Renal pelvis (tissue), 12 donors: ENCODE data around the gene SUMF2. TPM values are rescaled to one million over a fixed set of nuclear protein-coding genes. Genes with fewer than 3 reads are reported as not detected.
"Not testable (repeated sequence)": the region's sequence is repeated elsewhere in the genome, so short reads cannot be mapped to it uniquely, and the experiment has no call there.

Experiments
- DNase-seq: peaks from one replicate; pipeline ENCODE4 v3.0.0-alpha.2; 2013
- long read RNA-seq, 16 experiments: transcript quantifications; one replicate each; lab custom pipeline, GENCODE V29; 2026
- polyA plus RNA-seq, 3 donors: library from polyadenylated mRNA; unstranded; fragments of 120-200 nt; gene quantifications; one replicate each; pipeline ENCODE4 v1.2.1, GENCODE V29; 2013; ENCODE audit not compliant: insufficient read length in 3 of 3

Gene SUMF2
- polyA plus RNA-seq: 100 to 1,000 TPM; 128 to 160 (median 147) TPM
- long read RNA-seq, donor 1, transcript SUMF2-208 (9 exons, 2,052 nt): major isoform, 15 of 21 reads
- long read RNA-seq, donor 1, partial matches to known transcripts: 0 of 21 reads
- long read RNA-seq, donor 1, other reads (novel, unspliced or antisense): 0 of 21 reads
- long read RNA-seq, donor 2, transcript SUMF2-208 (9 exons, 2,052 nt): major isoform, 39 of 49 reads
- long read RNA-seq, donor 2, partial matches to known transcripts: 0 of 49 reads
- long read RNA-seq, donor 2, other reads (novel, unspliced or antisense): 0 of 49 reads
- long read RNA-seq, donor 3, transcript SUMF2-208 (9 exons, 2,052 nt): major isoform, 9 of 70 reads
- long read RNA-seq, donor 3, partial matches to known transcripts: 49 of 70 reads
- long read RNA-seq, donor 3, other reads (novel, unspliced or antisense): 0 of 70 reads
- long read RNA-seq, donor 4, transcript SUMF2-216 (3 exons, 1,195 nt): minor isoform, 5 of 77 reads
- long read RNA-seq, donor 4, transcript SUMF2-208 (9 exons, 2,052 nt): major isoform, 23 of 77 reads
- long read RNA-seq, donor 4, partial matches to known transcripts: 40 of 77 reads
- long read RNA-seq, donor 4, other reads (novel, unspliced or antisense): 0 of 77 reads
- long read RNA-seq, donor 5, transcript SUMF2-208 (9 exons, 2,052 nt): major isoform, 8 of 12 reads
- long read RNA-seq, donor 5, partial matches to known transcripts: 0 of 12 reads
- long read RNA-seq, donor 5, other reads (novel, unspliced or antisense): 0 of 12 reads
- long read RNA-seq, donor 6, transcript SUMF2-208 (9 exons, 2,052 nt): major isoform, 25 of 48 reads
- long read RNA-seq, donor 6, partial matches to known transcripts: 16 of 48 reads
- long read RNA-seq, donor 6, other reads (novel, unspliced or antisense): 0 of 48 reads
- long read RNA-seq, donor 7, transcript SUMF2-208 (9 exons, 2,052 nt): major isoform, 27 of 44 reads
- long read RNA-seq, donor 7, transcript SUMF2-218 (5 exons, 568 nt): minor isoform, 7 of 44 reads
- long read RNA-seq, donor 7, partial matches to known transcripts: 0 of 44 reads
- long read RNA-seq, donor 7, other reads (novel, unspliced or antisense): 0 of 44 reads
- long read RNA-seq, donor 8, transcript SUMF2-208 (9 exons, 2,052 nt): major isoform, 7 of 13 reads
- long read RNA-seq, donor 8, partial matches to known transcripts: 0 of 13 reads
- long read RNA-seq, donor 8, other reads (novel, unspliced or antisense): 0 of 13 reads
- long read RNA-seq, donor 9, transcript SUMF2-208 (9 exons, 2,052 nt): major isoform, 29 of 103 reads
- long read RNA-seq, donor 9, transcript SUMF2-216 (3 exons, 1,195 nt): minor isoform, 6 of 103 reads
- long read RNA-seq, donor 9, partial matches to known transcripts: 62 of 103 reads
- long read RNA-seq, donor 9, other reads (novel, unspliced or antisense): 0 of 103 reads
- long read RNA-seq, donor 10, transcript SUMF2-208 (9 exons, 2,052 nt): major isoform, 19 of 36 reads
- long read RNA-seq, donor 10, partial matches to known transcripts: 0 of 36 reads
- long read RNA-seq, donor 10, other reads (novel, unspliced or antisense): 0 of 36 reads
- long read RNA-seq, donor 11, transcript SUMF2-208 (9 exons, 2,052 nt): major isoform, 16 of 24 reads
- long read RNA-seq, donor 11, partial matches to known transcripts: 0 of 24 reads
- long read RNA-seq, donor 11, other reads (novel, unspliced or antisense): 0 of 24 reads
- long read RNA-seq, donor 12, transcript SUMF2-208 (9 exons, 2,052 nt): major isoform, 39 of 68 reads
- long read RNA-seq, donor 12, transcript SUMF2-216 (3 exons, 1,195 nt): minor isoform, 8 of 68 reads
- long read RNA-seq, donor 12, transcript SUMF2-217 (4 exons, 570 nt): minor isoform, 8 of 68 reads
- long read RNA-seq, donor 12, partial matches to known transcripts: 0 of 68 reads
- long read RNA-seq, donor 12, other reads (novel, unspliced or antisense): 0 of 68 reads
- long read RNA-seq, donor 13, transcript SUMF2-208 (9 exons, 2,052 nt): major isoform, 12 of 21 reads
- long read RNA-seq, donor 13, partial matches to known transcripts: 0 of 21 reads
- long read RNA-seq, donor 13, other reads (novel, unspliced or antisense): 0 of 21 reads
- long read RNA-seq, donor 14, transcript SUMF2-208 (9 exons, 2,052 nt): major isoform, 25 of 47 reads
- long read RNA-seq, donor 14, transcript SUMF2-216 (3 exons, 1,195 nt): minor isoform, 7 of 47 reads
- long read RNA-seq, donor 14, partial matches to known transcripts: 0 of 47 reads
- long read RNA-seq, donor 14, other reads (novel, unspliced or antisense): 5 of 47 reads
- long read RNA-seq, donor 15, transcript SUMF2-208 (9 exons, 2,052 nt): major isoform, 44 of 2,149 reads
- long read RNA-seq, donor 15, partial matches to known transcripts: 2,062 of 2,149 reads
- long read RNA-seq, donor 15, other reads (novel, unspliced or antisense): 32 of 2,149 reads
- long read RNA-seq, donor 16, transcript SUMF2-208 (9 exons, 2,052 nt): major isoform, 7 of 18 reads
- long read RNA-seq, donor 16, partial matches to known transcripts: 0 of 18 reads
- long read RNA-seq, donor 16, other reads (novel, unspliced or antisense): 0 of 18 reads

DNA sequence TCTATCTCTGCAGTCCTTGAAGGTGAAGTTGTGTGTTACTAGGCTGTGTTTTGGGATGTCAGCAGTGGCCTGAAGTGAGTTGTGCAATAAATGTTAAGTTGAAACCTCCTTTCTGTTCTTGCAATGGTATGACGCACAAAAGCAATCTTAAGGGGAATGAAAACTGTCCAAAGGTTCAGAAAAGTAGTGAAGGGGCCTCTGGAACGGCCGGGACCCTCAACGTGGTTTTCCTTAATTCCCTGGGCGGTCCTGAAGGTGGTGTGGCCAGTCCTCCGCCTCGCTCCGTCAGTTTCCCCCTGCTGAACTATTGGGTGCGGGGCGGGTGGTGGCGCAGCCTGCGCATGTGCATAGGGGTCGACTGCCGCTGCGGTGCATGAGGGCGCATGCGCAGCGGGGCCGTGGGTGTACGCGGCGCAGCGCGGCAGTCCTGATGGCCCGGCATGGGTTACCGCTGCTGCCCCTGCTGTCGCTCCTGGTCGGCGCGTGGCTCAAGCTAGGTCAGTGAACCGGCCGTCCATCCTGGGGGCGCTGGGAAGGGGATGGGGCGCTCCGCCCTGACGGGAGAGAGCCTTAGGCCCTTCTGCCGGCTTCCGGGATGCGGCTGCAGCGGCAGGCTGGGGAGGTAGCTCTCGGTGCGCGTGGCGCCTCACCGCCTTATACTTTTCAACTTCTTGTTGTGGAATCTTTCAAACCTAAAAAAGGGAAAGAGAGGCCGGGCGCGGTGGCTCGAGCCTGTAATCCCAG, at the start of gene SUMF2:
SUMF2 (plus strand) TSS at position 405 of the 744 bp plus-strand sequence; CDS start at position 431, 26 bp downstream.
- DNase-seq: peak; percentile 90

DNA sequence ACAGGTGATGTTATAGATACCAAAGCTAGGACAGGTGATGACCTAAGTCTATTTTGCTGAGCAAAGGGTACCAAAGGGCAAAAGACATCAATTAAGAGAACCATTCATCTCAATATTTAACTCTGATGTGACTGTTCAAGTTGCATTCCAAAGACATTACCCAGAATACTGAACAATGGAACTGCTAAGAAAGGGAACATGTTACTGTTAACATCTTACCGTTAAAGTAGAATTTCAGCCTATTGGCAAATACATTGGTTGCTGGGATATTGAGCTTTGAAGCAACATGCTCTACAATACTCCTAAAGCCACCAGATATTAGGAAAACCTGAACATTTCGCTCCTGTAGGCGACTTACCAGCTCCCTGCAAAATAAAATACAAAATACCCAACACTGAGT, 47.1 kb upstream of the SUMF2 start:
- DNase-seq: not testable (repeated sequence)

DNA sequence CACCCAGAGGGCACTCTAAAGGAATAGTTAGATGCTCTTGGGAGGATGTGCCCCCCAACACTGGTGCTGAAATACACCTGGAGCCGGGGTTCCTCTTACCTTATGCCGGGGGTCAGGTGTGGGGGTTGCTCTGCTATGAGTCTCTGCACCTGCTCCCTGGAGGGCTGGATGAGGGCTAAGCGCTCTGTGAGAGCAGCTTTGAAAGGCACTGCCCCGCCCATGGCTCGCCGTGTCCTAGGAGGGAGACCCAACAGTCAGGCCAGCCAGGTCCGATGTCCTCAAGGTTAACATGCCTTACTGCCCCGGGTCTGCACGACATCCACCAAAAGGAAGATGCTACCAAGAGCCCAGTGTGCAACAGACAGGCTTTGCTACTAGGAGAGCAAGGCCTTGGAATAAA, 44.6 kb upstream of the SUMF2 start:
- no peak for DNase-seq

DNA sequence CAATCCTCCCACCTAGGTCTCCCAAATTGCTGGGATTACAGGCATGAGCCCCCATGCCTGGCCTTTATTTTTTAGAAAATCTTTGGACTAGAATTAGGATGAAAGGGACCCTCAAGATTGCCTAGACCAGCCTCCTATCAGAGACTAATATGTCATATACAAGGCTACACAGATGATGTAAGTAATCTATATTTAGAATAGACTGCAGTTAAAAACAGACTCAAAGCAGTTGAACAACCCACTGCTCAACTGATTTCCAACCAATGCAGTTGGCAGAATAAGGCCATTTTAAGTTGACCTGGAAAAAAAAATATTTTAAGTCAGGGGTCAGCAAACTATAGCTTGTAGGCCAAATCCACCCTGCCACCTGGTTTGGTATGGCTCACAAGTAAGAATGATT, 40.6 kb upstream of the SUMF2 start:
- DNase-seq: no peak

DNA sequence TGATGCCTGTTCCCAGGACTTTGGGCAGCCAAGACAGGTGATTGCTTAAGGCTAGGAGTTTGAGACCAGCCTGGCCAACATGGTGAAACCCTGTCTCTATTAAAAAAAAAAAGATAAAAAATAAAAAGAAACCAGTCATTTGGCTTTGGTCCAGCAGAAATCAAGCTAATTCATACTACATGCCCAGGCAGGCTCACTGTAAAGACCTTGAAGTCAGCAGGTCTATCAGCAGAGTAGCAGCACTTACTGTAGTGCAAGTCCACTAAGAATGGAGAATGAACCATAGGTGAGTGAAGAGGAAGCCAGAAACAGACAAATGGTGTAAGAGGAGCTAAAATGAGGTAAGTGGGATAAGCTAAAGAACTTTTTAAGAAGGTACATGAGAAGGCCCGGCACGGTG, 37.5 kb upstream of the SUMF2 start:
- DNase-seq: no peak

DNA sequence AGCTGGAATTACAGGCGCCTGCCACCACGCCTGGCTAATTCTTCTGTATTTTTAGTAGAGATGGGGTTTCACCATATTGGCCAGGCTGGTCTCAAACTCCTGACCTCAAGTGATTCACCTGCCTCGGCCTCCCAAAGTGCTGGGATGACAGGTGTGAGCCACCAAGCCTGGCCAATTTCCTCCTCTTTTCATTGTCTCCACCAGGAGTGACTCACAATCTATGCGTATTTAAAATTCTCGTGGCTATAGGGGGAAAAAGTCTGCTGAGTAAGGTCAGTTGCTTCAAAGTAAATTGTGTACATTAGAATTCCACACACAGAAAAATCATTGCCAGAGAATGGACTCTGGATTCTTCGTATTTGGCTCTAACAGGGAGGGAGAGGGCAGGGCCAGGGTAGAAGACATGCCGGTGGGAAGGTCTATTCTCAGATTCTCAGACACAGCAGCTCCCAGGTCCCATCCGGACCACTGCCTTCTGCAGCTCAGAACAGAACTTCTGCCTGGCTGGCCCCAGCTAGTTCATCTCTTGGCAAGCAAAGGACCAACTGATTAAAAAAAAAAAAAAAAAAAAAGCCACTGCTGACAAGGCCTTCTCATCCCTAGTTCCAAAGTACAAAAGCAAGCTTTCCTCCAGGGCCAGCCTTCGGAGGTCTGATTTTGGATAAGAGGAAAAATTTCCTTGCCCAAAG, 35.0 kb upstream of the SUMF2 start:
- DNase-seq: no peak

DNA sequence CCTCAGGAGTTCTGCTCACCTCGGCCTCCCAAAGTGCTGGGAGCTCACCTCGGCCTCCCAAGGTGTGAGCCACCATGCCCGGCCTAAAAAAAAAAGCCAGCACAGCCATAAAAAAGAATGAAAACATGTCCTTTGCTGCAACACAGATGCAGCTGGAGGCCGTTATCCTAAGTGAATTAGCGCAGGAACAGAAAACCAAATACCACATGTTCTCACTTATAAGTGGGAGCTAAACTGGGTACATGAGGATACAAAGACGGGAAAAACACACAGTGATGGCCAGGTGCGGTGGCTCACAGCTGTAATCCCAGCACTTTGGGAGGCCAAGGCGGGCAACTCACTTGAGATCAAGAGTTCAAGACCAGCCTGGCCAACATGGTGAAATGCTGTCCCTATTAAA, 33.7 kb upstream of the SUMF2 start:
- DNase-seq: no peak

DNA sequence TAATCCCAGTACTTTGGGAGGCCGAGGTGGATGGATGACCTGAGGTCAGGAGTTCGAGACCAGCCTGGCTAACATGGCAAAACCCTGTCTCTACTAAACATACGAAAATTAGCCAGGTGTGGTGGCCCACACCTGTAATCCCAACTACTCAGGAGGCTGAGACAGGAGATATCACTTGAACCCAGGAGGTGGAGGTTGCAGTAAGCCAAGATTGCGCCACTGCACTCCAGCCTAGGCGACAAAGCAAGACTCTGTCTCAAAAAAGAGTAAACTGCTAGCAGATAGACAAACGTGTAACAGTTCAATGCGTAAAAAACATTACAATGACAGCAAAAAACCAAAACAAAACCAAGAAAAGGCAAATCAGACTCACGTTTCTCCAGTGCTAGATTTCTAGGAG, 32.5 kb upstream of the SUMF2 start:
- not testable (repeated sequence) for DNase-seq

DNA sequence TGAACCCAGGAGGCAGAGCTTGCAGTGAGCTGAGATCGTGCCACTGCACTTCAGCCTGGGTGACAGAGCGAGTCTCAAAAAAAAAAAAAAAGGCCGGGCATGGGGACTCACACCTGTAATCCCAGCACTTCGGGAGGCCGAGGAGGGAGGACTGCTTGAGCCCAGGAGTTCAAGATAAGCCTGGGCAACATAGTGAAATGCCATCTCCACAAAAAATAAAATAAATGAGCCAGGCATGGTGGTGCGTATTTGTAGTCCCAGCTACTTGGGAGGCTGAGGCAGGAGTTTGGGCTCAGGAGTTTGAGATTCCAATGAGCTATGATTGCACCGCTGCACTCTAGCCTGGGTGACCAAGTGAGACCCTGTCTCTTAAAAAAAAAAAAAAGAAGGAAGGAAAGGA, 31.5 kb upstream of the SUMF2 start:
- not testable (repeated sequence) for DNase-seq

DNA sequence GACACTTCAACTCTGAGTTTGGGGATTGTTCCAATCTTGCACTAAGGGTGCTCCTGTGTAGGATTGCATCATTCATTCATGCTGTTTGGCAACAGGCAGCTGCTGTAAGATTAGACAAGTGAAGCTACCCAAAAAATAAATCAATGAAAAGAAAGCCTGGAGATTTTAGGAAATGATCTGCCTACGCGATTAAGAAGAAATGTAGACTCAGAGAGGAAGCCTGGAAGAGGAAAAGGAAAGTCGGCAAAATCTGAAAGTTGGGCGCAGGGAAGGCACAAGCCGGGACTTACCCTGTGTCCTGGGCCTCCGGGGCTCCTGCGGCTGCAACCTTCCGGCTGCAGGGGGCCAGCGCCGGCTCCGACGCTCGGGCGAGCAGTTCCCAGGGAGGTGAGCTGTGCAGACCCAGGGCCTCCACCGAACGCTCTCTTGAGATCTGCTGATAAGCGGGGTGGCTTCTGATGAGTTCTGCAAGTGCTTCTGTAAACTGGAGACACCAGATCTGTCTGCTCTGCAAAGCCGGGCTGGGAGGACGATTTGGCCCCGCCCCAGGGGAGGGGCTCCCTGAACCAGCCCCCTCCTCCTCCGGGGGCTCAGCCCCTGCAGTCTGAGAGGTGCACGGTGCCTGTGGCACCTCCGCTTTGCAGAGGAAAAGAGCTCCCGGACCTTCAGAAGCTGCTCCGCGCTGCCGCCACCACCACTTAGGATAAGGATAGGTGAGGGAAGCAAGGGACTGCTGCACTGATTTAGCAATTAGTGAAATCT, 30.2 kb upstream of the SUMF2 start:
- peak; percentile 67 for DNase-seq

DNA sequence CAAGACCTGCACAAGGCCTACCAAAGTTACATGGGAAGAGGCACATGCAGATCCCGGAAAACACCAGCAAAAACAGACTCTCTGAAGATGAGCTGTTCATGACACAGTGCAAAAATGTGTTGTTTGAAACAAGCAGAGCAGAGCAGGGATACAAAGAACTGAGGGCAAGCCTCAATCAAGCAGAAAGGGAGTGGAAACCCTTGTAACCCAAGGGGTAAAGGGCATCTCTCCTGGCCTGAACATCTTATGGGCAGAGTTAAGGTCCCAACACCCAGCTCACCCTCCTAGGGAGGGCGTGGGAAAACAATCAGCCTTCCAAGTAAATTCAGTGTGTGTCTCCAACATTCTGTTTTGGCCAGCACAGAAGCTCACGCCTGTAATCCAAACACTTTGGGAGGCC, 23.4 kb upstream of the SUMF2 start:
- DNase-seq: no peak

DNA sequence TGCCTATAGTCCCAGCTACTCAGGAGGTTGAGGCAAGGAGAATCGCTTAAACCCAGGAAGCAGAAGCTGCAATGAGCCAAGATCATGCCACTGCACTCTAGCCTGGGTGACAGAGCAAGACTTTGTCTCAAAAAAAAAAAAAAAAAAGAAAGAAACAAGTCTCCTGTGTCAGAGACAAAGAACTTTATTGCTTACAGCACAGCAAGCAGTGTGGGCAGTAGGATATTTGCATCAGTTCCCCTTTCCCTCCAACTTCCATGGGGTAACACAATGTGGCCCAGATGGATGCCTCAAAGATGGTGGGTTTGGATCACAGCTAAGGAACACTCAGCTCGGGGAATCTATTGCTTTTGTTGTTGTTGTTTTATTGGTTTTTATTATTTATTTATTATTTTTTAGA, 18.3 kb upstream of the SUMF2 start:
- DNase-seq: not testable (repeated sequence)

DNA sequence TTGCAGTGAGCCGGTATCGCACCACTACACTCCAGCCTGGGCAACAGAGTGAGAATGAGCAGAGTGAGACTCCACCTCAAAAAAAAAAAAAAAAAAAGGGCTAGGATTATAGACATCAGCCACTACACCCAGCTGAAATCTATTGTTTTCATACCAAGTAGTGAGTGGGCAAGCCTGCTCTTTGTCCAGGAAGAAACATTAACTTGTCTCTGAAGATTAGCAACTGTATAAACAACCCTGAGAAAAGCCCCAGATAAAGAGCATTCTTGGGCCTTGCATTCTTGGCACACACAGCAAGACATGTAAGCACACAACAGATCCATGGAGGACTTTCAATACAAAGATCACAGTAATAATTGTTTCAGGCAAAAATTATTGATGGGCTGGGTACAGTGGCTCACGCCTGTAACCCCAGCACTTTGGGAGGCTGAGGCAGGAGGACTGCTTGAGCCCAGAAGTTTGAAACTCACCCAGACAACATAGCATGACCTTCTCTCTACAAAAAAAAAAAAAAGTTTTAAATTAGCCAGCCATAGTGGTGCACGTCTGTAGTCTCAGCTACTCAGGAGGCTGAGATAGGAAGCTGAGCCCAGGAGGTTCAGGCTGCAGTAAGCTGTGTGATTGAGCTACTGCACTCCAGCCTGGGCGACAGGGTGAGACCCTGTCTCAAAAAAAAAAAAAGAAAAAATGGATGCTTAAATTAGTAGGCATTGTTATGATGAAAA, 17.2 kb upstream of the SUMF2 start:
- no peak for DNase-seq

DNA sequence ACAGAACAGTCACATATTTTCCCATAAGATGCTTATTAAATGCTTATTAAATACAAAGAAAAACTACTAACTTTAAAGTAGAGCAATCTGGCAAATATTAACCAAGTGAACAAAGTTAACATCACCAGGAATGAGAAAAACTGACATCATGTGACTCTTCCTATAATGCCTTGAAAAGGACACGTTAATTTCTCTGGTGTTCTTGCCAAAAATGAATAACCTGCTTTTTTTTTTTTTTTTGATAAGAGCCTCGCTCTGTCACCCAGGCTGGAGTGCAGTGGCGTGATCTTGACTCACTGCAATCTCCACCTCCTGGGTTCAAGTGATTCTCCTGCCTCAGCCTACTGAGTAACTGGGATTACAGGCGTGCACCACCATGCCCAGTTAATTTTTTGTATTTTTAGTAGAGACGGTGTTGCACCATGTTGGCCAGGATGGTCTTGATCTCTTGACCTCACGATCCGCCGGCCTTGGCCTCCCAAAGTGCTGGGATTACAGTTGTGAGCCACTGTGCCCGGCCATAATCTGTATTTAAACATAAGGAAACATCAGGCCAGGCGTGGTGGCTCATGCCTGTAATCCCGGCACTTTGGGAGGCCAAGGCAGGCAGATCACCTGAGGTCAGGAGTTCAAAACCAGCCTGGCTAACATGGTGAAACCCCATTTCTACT, 16.5 kb upstream of the SUMF2 start:
- DNase-seq: not testable (repeated sequence)

DNA sequence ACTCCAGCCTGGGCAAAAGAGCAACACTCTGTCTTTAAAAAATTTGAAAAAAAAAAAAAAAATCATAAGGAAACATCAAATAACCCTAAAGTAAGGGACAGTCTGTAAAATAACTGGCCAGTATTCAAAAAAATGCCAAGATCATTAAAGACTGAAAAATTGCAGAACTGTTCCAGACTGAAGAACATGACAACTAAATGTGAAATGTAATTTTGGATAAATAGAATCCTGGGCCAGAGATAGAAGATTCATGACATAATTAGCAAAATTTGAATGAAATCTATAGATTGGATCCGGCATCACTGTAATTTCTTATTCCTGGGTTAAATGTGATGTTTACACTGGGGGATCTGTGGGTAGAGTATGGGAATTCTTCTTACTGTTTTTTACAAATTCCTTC, 15.8 kb upstream of the SUMF2 start:
- DNase-seq: no peak

DNA sequence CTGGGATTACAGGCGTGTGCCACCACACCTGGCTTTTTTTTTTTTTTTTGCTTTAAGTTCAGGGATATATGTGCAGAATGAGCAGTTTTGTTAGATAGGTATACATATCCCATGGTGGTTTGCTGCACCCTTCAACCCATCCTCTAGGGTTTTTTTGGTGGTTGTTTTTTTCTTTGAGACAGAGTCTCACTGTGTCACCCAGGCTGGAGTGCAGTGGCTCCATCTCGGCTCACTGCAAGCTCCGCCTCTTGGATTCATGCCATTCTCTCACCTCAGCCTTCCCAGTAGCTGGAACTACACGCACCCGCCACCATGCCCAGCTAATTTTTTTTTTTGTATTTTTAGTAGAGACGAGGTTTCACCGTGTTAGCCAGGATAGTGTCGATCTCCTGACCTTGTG, 15.3 kb upstream of the SUMF2 start:
- not testable (repeated sequence) for DNase-seq
